ENCODE results near the gene RYR2. TPM values are rescaled to one million over a fixed set of nuclear protein-coding genes. Genes with fewer than 3 reads are reported as not detected.

The RYR2 gene
- total RNA-seq, 4 donors from 2014 or later = 0.20 to 0.60 (median 0.32) TPM

DNA sequence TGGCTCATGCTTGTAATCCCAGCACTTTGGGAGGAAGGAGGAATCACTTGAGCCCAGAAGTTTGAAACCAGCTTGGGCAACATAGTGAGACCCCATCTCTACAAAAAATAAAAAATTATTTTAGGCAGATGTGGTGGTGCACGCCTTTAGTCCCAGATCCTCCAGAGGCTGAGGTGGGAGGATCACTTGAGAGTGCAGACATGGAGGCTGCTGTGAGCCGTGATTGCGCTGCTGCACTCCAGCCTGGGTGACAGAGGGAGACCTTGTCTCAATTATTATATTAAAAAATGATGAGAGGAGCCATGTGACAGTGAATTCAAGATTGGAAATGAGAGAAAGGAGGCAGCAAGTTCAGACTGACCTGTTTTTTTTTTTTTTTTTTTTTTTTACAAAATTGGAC, 566.4 kb downstream of the RYR2 start:
- 83 to 87% methylated on average over 3 of the region's 3 CpGs for WGBS, 2 donors
- DNase-seq (ENCODE audit: low spot score in 2 of 2) = no peak
- Histone ChIP-seq H3K4me3 (no peak overlapping the region), H3K9me3 (peaks cover 0 to 5% (median 0%) of the 10 kb centered on the region in 4 donors), H3K27me3 (no peaks in the 10 kb centered on the region), H3K4me1 (no peaks in the 10 kb centered on the region), H3K27ac (no peak overlapping the region), H3K36me3 (no peaks in the 10 kb centered on the region)
- no peak for TF ChIP-seq EP300 (IDR thresholded peaks at IDR 0.05)
- TF ChIP-seq POLR2A (IDR thresholded peaks at IDR 0.05) = no peak
- TF ChIP-seq, protein P1, sequence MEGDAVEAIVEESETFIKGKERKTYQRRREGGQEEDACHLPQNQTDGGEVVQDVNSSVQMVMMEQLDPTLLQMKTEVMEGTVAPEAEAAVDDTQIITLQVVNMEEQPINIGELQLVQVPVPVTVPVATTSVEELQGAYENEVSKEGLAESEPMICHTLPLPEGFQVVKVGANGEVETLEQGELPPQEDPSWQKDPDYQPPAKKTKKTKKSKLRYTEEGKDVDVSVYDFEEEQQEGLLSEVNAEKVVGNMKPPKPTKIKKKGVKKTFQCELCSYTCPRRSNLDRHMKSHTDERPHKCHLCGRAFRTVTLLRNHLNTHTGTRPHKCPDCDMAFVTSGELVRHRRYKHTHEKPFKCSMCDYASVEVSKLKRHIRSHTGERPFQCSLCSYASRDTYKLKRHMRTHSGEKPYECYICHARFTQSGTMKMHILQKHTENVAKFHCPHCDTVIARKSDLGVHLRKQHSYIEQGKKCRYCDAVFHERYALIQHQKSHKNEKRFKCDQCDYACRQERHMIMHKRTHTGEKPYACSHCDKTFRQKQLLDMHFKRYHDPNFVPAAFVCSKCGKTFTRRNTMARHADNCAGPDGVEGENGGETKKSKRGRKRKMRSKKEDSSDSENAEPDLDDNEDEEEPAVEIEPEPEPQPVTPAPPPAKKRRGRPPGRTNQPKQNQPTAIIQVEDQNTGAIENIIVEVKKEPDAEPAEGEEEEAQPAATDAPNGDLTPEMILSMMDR (IDR thresholded peaks at IDR 0.05) = no peak

DNA sequence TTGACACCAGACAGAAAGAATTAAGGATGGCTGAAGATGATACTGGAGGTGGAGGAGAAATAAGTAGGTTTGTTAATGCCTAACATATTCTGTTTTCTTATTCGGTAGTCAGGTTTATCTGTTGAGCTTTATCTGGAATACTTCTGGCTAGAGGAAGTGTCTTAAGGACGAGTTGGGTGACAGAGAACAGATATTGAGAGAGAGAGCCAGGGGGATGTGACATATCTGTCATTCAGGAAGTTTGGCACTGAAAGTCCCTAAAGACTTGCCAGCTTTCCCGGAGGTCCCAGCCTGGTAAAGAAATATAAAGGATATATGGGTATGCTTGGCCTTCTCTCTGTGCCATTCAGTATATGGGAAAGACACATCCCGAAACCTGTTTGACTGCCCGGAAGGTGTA, 568.2 kb downstream of the RYR2 start:
- Histone ChIP-seq H3K4me3 (no peak overlapping the region), H3K27ac (no peak overlapping the region), H3K9me3 (peaks cover 0 to 5% (median 0%) of the 10 kb centered on the region in 4 donors), H3K27me3 (no peaks in the 10 kb centered on the region), H3K36me3 (no peaks in the 10 kb centered on the region), H3K4me1 (no peaks in the 10 kb centered on the region)
- WGBS, 2 donors = 84 to 85% methylated on average over 5 of the region's 5 CpGs
- no peak for DNase-seq (ENCODE audit: low spot score in 2 of 2)
- no peak for TF ChIP-seq EP300 (IDR thresholded peaks at IDR 0.05)
- TF ChIP-seq, protein P1 (IDR thresholded peaks at IDR 0.05) = no peak
- no peak for TF ChIP-seq POLR2A (IDR thresholded peaks at IDR 0.05)

DNA sequence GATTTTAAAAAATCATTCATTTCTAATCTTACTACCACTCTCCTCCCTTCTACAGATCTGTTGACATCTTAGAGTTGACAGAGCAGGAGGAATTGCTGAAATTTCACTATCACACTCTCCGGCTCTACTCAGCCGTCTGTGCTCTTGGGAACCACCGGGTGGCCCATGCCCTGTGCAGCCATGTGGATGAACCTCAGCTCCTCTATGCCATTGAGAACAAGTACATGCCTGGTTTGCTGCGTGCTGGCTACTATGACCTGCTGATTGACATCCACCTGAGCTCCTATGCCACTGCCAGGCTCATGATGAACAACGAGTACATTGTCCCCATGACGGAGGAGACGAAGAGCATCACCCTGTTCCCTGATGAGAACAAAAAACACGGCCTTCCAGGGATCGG, 572.0 kb downstream of the RYR2 start:
- Histone ChIP-seq H3K9me3 (peaks cover 0 to 8% (median 0%) of the 10 kb centered on the region in 4 donors), H3K4me3 (no peak overlapping the region), H3K36me3 (no peaks in the 10 kb centered on the region), H3K27me3 (no peaks in the 10 kb centered on the region), H3K27ac (no peak overlapping the region), H3K4me1 (no peaks in the 10 kb centered on the region)
- TF ChIP-seq POLR2A (IDR thresholded peaks at IDR 0.05) (no peak), EP300 (IDR thresholded peaks at IDR 0.05) (no peak)
- TF ChIP-seq, protein P1 (IDR thresholded peaks at IDR 0.05) = no peak
- DNase-seq (ENCODE audit: low spot score in 2 of 2) = no peak
- WGBS, 2 donors = 77 to 82% methylated on average over 9 of the region's 9 CpGs

DNA sequence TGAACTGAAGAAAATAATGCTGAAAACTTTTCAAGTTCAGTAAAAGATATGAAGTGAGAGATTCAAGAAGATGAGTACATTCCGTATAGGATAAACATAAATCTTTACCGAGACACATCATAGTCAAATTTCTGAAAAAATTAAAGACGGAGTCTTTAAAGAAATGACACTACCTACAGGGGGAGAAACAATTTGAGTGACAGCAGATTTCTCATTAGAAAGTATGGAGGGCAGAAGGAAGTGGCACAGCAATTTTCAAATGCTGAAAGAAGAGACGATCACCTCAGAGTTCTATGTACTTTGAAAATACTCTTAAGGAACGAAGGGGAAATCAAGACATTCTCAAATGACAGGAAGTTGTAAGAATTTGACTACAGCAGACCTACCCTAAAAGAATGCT, 577.6 kb downstream of the RYR2 start:
- 90 to 91% methylated on average over 5 of the region's 5 CpGs for WGBS, 2 donors
- H3K36me3 ChIP-seq = no peaks in the 10 kb centered on the region
- no peak for TF ChIP-seq EP300 (IDR thresholded peaks at IDR 0.05)
- TF ChIP-seq POLR2A (IDR thresholded peaks at IDR 0.05) = no peak
- TF ChIP-seq, protein P1 (IDR thresholded peaks at IDR 0.05) = no peak

DNA sequence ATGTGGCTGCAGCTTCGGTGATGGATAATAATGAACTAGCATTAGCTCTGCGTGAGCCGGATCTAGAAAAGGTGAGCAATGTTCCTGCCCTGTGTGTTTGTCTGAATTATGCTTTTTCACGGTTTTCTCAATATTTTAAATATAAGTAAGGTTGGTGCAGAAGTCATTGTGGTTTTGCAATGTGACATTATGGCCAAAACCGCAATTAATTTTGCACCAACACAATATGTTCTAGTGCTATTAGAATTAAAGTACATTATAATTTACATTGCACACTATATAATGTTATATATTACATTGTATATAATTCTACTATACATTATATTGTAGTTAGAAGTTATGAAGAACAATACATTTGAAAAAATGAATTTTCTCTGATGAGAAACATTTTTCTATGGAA, 592.9 kb downstream of the RYR2 start:
- 83 to 93% methylated on average over 5 of the region's 5 CpGs for WGBS, 2 donors
- TF ChIP-seq, protein P1 (IDR thresholded peaks at IDR 0.05) = no peak
- TF ChIP-seq EP300 (IDR thresholded peaks at IDR 0.05) = no peak
- TF ChIP-seq POLR2A (IDR thresholded peaks at IDR 0.05) = no peak

More for the DNA sequence above, 577.6 kb downstream of the RYR2 start:
- Histone ChIP-seq H3K9me3 (peaks cover 0 to 13% (median 0%) of the 10 kb centered on the region in 4 donors), H3K4me3 (no peak overlapping the region), H3K27ac (no peak overlapping the region), H3K27me3 (no peaks in the 10 kb centered on the region), H3K4me1 (no peaks in the 10 kb centered on the region)
- no peak for DNase-seq (ENCODE audit: low spot score in 2 of 2)

More for the DNA sequence above, 592.9 kb downstream of the RYR2 start:
- DNase-seq (ENCODE audit: low spot score in 2 of 2) = no peak
- H3K4me3 ChIP-seq = no peak overlapping the region
- H3K36me3 ChIP-seq = no peaks in the 10 kb centered on the region
- no peaks in the 10 kb centered on the region for H3K9me3 ChIP-seq
- no peak overlapping the region for H3K27ac ChIP-seq
- no peaks in the 10 kb centered on the region for H3K4me1 ChIP-seq
- H3K27me3 ChIP-seq = no peaks in the 10 kb centered on the region

Measured in tibial nerve (tissue), 4 donors.